GM18499 (cell line): ENCODE measurements around the gene ATXN1.

Experiments used
- ATAC-seq: cut with Tn5 transposase; IDR thresholded peaks from one replicate; pipeline ENCODE4 v1.9.1; 2021; ENCODE audit warnings: moderate number of reproducible peaks; ENCODE audit not compliant: insufficient read depth, unreplicated experiment

Gene ATXN1

GRCh38 chr6:16493112-16493511, 268.1 kb downstream of the ATXN1 start:
- no peak for ATAC-seq

- no peak for ATAC-seq
Observed at GRCh38 chr6:16491666-16492313, 269.5 kb downstream of the ATXN1 start.

DNA sequence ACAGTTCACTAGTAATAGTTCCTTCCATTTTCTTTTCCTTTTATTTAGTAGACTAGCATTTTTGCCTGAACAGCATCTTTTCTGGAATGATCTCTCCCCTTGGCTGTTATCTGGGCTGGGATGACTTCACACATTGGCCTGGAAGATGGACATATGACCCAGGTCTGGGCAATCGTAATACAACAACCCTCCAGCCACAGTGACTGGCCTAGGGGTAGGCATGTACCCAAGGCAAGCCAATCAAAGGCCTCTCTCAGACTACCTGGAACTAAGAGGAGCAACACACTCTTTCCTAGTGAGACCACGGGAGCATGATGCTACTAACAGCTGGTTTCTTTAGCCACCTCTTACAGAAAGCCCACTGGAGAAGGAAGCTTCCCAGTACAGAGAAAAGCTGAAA, 270.6 kb downstream of the ATXN1 start:
- no peak for ATAC-seq

- no peak for ATAC-seq
Observed at GRCh38 chr6:16488813-16489212, 272.4 kb downstream of the ATXN1 start.

GRCh38 chr6:16487996-16488674, 273.1 kb downstream of the ATXN1 start:
- no peak for ATAC-seq

DNA sequence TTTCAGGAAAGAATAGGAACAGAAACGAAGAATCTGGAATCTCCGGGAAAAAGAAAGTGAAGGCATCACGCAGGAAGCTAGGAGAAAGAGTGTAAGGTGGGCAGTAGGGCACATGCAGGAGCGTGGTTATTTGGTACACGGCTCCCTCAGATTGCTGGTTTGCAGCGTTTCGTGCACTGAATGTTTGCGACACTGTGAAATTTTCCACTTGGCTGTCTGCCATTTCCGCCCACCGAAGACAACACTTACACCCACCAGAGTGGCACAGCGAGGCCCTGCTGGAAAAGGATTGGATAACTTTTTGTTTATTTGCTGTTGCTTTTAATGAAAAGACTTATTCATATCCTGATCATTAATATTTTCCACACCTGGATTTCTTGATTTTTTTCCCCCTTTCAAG, 274.6 kb downstream of the ATXN1 start:
- ATAC-seq = no peak

DNA sequence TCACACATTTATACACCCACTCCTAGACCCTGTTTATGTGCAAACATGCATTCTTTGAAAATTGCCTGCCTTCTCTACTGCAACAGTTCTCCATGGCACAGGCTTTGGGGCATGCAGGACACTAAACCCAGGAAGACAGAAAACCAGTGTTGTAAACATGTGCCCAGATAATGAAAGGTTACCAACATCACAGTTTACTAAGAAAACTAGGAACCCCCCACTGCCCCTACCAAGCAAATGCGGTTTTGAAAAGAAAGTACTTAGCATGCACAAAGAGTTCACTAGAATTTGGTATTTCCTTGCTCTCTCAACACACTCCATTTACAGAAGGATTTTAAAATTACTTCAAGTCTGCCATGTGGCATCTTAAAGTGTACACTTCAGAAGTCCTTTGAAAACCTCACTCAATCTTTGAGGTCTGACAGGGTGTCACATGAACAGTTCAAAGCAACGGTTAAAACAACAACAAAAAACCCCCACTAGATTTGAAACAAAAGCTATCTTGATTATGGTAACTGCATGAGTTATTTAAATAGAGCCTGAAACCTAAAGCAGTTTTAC, 277.9 kb downstream of the ATXN1 start:
- ATAC-seq = peak; percentile 38

- no peak for ATAC-seq
Observed at GRCh38 chr6:16482702-16483314, 278.5 kb downstream of the ATXN1 start.

DNA sequence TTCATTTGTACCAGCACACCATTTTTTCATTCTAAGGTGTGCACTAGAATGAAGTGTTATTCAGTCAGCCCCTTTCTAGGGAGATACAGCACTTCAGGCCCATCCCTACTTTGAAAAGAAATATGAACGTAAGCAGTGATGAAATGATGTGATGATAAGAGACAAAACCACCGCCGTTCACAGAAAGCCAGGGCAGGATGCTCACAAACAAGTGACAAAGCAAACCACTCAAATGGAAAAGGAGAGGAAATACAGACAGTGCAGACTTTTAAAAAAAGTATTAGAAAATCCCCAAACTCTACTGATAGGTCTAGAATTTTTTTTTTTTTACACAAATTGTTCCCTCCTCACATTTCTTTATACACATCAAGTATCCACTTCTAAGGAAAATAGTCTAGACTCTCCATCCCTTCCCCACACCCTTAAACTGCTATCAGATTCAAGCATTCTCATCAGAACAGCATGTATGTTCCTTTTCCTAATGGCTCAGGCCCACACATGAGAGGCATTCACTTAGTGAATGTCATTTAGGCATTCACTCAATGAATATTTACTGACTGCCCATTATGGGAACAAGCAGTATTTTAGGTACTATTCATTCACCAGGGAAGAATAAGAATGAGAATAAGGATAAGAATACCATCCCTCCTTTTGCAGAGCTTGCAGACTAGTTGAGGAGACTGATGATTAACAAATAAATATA, 279.4 kb downstream of the ATXN1 start:
- ATAC-seq = no peak

- no peak for ATAC-seq
Observed at GRCh38 chr6:16480763-16481560, 280.3 kb downstream of the ATXN1 start.

DNA sequence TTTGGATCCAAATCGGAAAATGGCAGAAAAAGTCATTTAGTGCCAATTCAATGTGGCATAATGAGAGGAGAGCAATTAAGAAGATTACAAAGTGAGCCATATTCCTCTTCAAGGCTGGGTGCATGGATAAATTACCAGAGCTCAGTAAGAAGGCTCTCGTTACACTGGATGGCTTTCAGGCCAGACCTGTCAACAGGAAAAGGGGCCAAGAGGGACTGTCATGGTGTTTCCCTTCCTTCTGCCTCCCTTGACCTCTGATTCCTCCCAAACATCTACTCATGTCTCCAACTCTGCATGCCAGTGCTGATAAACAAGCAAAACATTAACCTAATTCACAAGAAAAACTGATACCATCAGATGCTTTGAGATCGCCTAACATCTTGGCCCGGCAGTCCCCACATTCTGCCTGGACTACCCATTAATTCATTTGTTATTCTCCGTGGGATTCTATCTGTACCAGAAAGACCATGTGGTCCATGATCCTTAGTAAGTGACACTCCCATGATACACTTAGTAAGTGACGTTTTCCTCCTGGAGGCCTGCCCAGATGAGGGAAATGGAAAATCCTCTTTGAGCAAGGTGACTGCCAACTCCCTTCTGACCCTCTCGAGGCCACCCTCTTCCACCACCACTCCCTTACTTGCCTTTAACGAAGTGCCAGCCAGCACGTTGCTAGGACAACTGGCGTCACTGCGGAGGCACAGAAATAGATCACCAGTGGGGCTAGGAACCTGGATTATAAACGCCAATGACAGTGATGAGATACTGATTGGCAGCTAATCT, 283.7 kb downstream of the ATXN1 start:
- ATAC-seq = no peak

DNA sequence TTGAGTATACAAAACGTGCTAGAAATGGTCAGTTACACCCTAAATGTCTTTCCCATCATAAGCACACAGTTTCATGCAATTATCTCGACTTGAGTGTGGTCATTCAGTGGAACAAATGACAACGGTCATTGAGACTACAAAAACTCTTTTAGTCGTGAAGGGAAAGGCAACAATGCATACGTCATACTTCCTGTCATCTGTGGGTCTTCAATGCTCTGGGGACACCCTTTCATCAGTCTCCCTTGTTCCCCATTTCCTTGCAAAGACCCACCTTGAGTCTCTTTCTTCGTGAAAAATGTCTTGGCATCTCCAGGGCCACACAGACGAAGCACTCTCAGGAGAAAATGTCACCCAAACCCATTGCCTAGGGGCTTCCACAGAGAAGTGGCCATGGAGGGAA, 284.4 kb downstream of the ATXN1 start:
- ATAC-seq = no peak

DNA sequence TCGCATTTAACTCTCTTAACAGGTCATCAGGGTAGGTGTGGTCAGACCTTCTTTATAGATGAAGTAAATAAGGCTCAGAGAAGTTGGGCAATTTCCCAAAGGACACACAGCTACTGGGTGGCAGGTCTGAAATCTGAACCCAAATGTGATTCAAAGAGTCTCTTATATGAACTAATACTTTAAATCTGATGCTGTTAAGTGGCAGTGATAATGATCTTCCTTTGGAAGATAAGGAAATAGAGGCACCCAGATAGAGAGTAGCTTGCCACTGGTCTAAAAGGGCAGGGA, 285.8 kb downstream of the ATXN1 start:
- ATAC-seq = no peak

- no peak for ATAC-seq
Observed at GRCh38 chr6:16474772-16475493, 286.3 kb downstream of the ATXN1 start.

GRCh38 chr6:16473908-16474771, 287.1 kb downstream of the ATXN1 start:
- no peak for ATAC-seq

DNA sequence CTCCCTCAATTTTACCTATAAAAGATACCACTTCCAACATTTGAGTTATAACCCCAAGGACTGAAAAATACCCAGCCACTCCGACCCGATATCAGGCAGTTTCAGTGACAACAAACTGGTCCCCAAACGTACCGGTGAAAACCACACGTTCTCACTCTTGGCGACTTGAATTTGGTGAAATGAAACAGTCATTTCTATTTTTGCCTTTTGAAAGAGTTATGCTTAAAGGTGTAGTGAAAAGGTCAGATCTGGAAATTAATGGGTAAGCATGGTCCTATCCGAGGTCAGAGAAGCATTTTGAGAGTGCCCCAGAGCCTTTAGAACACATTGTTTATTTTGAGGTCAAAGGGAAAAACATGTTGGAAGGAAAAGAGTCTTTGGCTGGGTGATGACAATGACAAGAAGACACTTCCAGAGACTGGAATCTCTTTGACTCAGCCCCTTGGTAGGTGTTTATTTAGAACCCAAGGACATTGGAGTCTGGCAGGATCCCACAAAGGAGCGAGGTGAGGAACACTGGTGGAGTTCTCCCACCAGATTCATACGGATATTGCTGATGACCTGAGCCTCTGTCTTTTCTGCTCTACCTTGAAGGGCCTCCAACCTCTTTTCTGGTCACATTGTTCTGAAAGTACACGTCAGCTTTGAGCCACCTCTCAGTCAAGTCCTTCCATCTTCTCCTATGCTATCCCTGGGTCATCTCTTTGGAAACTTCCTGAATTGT, 287.9 kb downstream of the ATXN1 start:
- peak; percentile 36 for ATAC-seq

- no peak for ATAC-seq
Observed at GRCh38 chr6:16472349-16473069, 288.8 kb downstream of the ATXN1 start.
